ENCODE measurements around the gene LPP.

Gene LPP

GRCh38 chr3:188264226-188265207 lies 110.6 kb downstream of the LPP start:
- no peak for DNase-seq
- H3K4me3 ChIP-seq (ENCODE audit: insufficient read depth, low read depth, low read length, poor library complexity, severe bottlenecking): no peak overlapping the region
- no peaks in the 10 kb centered on the region for H3K9me3 ChIP-seq (ENCODE audit: control insufficient read depth, low read length)
- H3K27ac ChIP-seq (ENCODE audit: insufficient read depth, low read length, poor library complexity, severe bottlenecking): no peak overlapping the region
- no peaks in the 10 kb centered on the region for H3K27me3 ChIP-seq (replicated peaks; ENCODE audit: control insufficient read depth, insufficient read depth, low read length, poor library complexity, severe bottlenecking)
- H3K4me1 ChIP-seq (ENCODE audit: control insufficient read depth, insufficient read depth, low read length, poor library complexity, severe bottlenecking): no peaks in the 10 kb centered on the region
- H3K36me3 ChIP-seq (ENCODE audit: control insufficient read depth, insufficient read depth, low read length): no peaks in the 10 kb centered on the region

- no peak for DNase-seq
- H3K27me3 ChIP-seq (replicated peaks; ENCODE audit: control insufficient read depth, insufficient read depth, low read length, poor library complexity, severe bottlenecking): no peaks in the 10 kb centered on the region
- H3K4me1 ChIP-seq (ENCODE audit: control insufficient read depth, insufficient read depth, low read length, poor library complexity, severe bottlenecking): no peaks in the 10 kb centered on the region
- no peaks in the 10 kb centered on the region for H3K36me3 ChIP-seq (ENCODE audit: control insufficient read depth, insufficient read depth, low read length)
- no peak overlapping the region for H3K27ac ChIP-seq (ENCODE audit: insufficient read depth, low read length, poor library complexity, severe bottlenecking)
- no peak overlapping the region for H3K4me3 ChIP-seq (ENCODE audit: insufficient read depth, low read depth, low read length, poor library complexity, severe bottlenecking)
- H3K9me3 ChIP-seq (ENCODE audit: control insufficient read depth, low read length): no peaks in the 10 kb centered on the region
These were observed 112.8 kb downstream of the LPP start for GRCh38 chr3:188266562-188267274.

GRCh38 chr3:188267790-188268335 lies 113.9 kb downstream of the LPP start:
- no peaks in the 10 kb centered on the region for H3K4me1 ChIP-seq (ENCODE audit: control insufficient read depth, insufficient read depth, low read length, poor library complexity, severe bottlenecking)
- no peak overlapping the region for H3K4me3 ChIP-seq (ENCODE audit: insufficient read depth, low read depth, low read length, poor library complexity, severe bottlenecking)
- no peaks in the 10 kb centered on the region for H3K36me3 ChIP-seq (ENCODE audit: control insufficient read depth, insufficient read depth, low read length)
- no peaks in the 10 kb centered on the region for H3K9me3 ChIP-seq (ENCODE audit: control insufficient read depth, low read length)
- no peak overlapping the region for H3K27ac ChIP-seq (ENCODE audit: insufficient read depth, low read length, poor library complexity, severe bottlenecking)
- H3K27me3 ChIP-seq (replicated peaks; ENCODE audit: control insufficient read depth, insufficient read depth, low read length, poor library complexity, severe bottlenecking): no peaks in the 10 kb centered on the region
- no peak for DNase-seq

- H3K4me1 ChIP-seq (ENCODE audit: control insufficient read depth, insufficient read depth, low read length, poor library complexity, severe bottlenecking): no peaks in the 10 kb centered on the region
- H3K4me3 ChIP-seq (ENCODE audit: insufficient read depth, low read depth, low read length, poor library complexity, severe bottlenecking): no peak overlapping the region
- no peaks in the 10 kb centered on the region for H3K27me3 ChIP-seq (replicated peaks; ENCODE audit: control insufficient read depth, insufficient read depth, low read length, poor library complexity, severe bottlenecking)
- H3K9me3 ChIP-seq (ENCODE audit: control insufficient read depth, low read length): no peaks in the 10 kb centered on the region
- no peak overlapping the region for H3K27ac ChIP-seq (ENCODE audit: insufficient read depth, low read length, poor library complexity, severe bottlenecking)
- no peaks in the 10 kb centered on the region for H3K36me3 ChIP-seq (ENCODE audit: control insufficient read depth, insufficient read depth, low read length)
- DNase-seq: no peak
These were observed 114.4 kb downstream of the LPP start for GRCh38 chr3:188268336-188268735.

GRCh38 chr3:188269040-188269439 lies 115.1 kb downstream of the LPP start:
- H3K27me3 ChIP-seq (replicated peaks; ENCODE audit: control insufficient read depth, insufficient read depth, low read length, poor library complexity, severe bottlenecking): no peaks in the 10 kb centered on the region
- H3K9me3 ChIP-seq (ENCODE audit: control insufficient read depth, low read length): no peaks in the 10 kb centered on the region
- no peak for DNase-seq
- H3K27ac ChIP-seq (ENCODE audit: insufficient read depth, low read length, poor library complexity, severe bottlenecking): no peak overlapping the region
- no peaks in the 10 kb centered on the region for H3K36me3 ChIP-seq (ENCODE audit: control insufficient read depth, insufficient read depth, low read length)
- no peaks in the 10 kb centered on the region for H3K4me1 ChIP-seq (ENCODE audit: control insufficient read depth, insufficient read depth, low read length, poor library complexity, severe bottlenecking)
- H3K4me3 ChIP-seq (ENCODE audit: insufficient read depth, low read depth, low read length, poor library complexity, severe bottlenecking): no peak overlapping the region

GRCh38 chr3:188270423-188270972 lies 116.5 kb downstream of the LPP start:
- Histone ChIP-seq H3K27me3 (replicated peaks; ENCODE audit: control insufficient read depth, insufficient read depth, low read length, poor library complexity, severe bottlenecking) (no peaks in the 10 kb centered on the region), H3K4me3 (ENCODE audit: insufficient read depth, low read depth, low read length, poor library complexity, severe bottlenecking) (no peak overlapping the region), H3K4me1 (ENCODE audit: control insufficient read depth, insufficient read depth, low read length, poor library complexity, severe bottlenecking) (no peaks in the 10 kb centered on the region), H3K36me3 (ENCODE audit: control insufficient read depth, insufficient read depth, low read length) (no peaks in the 10 kb centered on the region), H3K9me3 (ENCODE audit: control insufficient read depth, low read length) (no peaks in the 10 kb centered on the region), H3K27ac (ENCODE audit: insufficient read depth, low read length, poor library complexity, severe bottlenecking) (no peak overlapping the region)
- no peak for DNase-seq

GRCh38 chr3:188271226-188271914 lies 117.4 kb downstream of the LPP start:
- H3K4me1 ChIP-seq (ENCODE audit: control insufficient read depth, insufficient read depth, low read length, poor library complexity, severe bottlenecking): no peaks in the 10 kb centered on the region
- DNase-seq: no peak
- no peak overlapping the region for H3K27ac ChIP-seq (ENCODE audit: insufficient read depth, low read length, poor library complexity, severe bottlenecking)
- no peaks in the 10 kb centered on the region for H3K27me3 ChIP-seq (replicated peaks; ENCODE audit: control insufficient read depth, insufficient read depth, low read length, poor library complexity, severe bottlenecking)
- H3K36me3 ChIP-seq (ENCODE audit: control insufficient read depth, insufficient read depth, low read length): no peaks in the 10 kb centered on the region
- H3K9me3 ChIP-seq (ENCODE audit: control insufficient read depth, low read length): no peaks in the 10 kb centered on the region
- H3K4me3 ChIP-seq (ENCODE audit: insufficient read depth, low read depth, low read length, poor library complexity, severe bottlenecking): no peak overlapping the region

- Histone ChIP-seq H3K4me3 (ENCODE audit: insufficient read depth, low read depth, low read length, poor library complexity, severe bottlenecking) (no peak overlapping the region), H3K4me1 (ENCODE audit: control insufficient read depth, insufficient read depth, low read length, poor library complexity, severe bottlenecking) (no peaks in the 10 kb centered on the region), H3K27ac (ENCODE audit: insufficient read depth, low read length, poor library complexity, severe bottlenecking) (no peak overlapping the region), H3K36me3 (ENCODE audit: control insufficient read depth, insufficient read depth, low read length) (no peaks in the 10 kb centered on the region), H3K27me3 (replicated peaks; ENCODE audit: control insufficient read depth, insufficient read depth, low read length, poor library complexity, severe bottlenecking) (no peaks in the 10 kb centered on the region), H3K9me3 (ENCODE audit: control insufficient read depth, low read length) (no peaks in the 10 kb centered on the region)
- DNase-seq: no peak
These were observed 118.8 kb downstream of the LPP start for GRCh38 chr3:188272481-188273372.
